ENCODE measurements around the gene SPDYE9.
"Not testable (repeated sequence)": the region's sequence is repeated elsewhere in the genome, so short reads cannot be mapped to it uniquely, and the experiment has no call there.

The SPDYE9 gene

GRCh38 chr7:73085938-73086337 is at the start of gene SPDYE9:
Gene SPDYE9, minus strand, starts transcription at chr7:73086038. Its CDS starts 1,800 bp downstream, at chr7:73084238.
- H3K9me3 ChIP-seq (ENCODE audit: control insufficient read depth in 1 of 2, low read length in 2 of 2); H3K4me1 ChIP-seq (ENCODE audit: control insufficient read depth in 1 of 2, insufficient read depth in 2 of 2, low read length in 2 of 2); H3K27me3 ChIP-seq (ENCODE audit: control insufficient read depth in 1 of 2, insufficient read depth in 2 of 2, low read length in 2 of 2); H3K9ac ChIP-seq (ENCODE audit: low read depth in 1 of 2, low read length in 2 of 2); H3K36me3 ChIP-seq (ENCODE audit: control insufficient read depth in 1 of 2, insufficient read depth in 2 of 2, low read length in 2 of 2); H3K27ac ChIP-seq (ENCODE audit: low read depth, low read length); H3K4me3 ChIP-seq (ENCODE audit: low read depth in 1 of 2, low read length in 2 of 2): not testable (repeated sequence)

DNA sequence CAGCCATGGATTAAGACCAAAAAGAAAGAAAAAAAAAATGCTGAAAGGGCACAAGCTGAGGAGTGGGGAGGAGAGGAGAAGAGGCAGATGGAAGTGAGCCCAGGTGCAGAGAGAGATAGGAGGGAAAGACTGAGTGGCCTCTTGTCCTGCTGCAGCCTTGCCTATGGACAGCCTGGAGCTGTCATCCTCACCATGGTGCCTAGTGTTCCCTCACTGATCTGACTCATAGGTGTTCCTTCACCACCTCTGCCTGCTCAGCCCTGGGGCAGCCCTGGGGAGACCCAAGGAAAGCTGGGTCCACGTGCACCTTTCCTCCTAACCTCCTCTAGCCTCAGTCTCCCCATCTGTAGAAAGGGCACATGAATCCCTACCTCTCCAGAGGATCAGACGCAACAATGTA is 49.0 kb upstream of the SPDYE9 start:
- not testable (repeated sequence) for H3K27me3 ChIP-seq (ENCODE audit: control insufficient read depth in 1 of 2, insufficient read depth in 2 of 2, low read length in 2 of 2); H3K9me3 ChIP-seq (ENCODE audit: control insufficient read depth in 1 of 2, low read length in 2 of 2); H3K4me3 ChIP-seq (ENCODE audit: low read depth in 1 of 2, low read length in 2 of 2); H3K36me3 ChIP-seq (ENCODE audit: control insufficient read depth in 1 of 2, insufficient read depth in 2 of 2, low read length in 2 of 2); H3K4me1 ChIP-seq (ENCODE audit: control insufficient read depth in 1 of 2, insufficient read depth in 2 of 2, low read length in 2 of 2); H3K9ac ChIP-seq (ENCODE audit: low read depth in 1 of 2, low read length in 2 of 2); H3K27ac ChIP-seq (ENCODE audit: low read depth, low read length)

DNA sequence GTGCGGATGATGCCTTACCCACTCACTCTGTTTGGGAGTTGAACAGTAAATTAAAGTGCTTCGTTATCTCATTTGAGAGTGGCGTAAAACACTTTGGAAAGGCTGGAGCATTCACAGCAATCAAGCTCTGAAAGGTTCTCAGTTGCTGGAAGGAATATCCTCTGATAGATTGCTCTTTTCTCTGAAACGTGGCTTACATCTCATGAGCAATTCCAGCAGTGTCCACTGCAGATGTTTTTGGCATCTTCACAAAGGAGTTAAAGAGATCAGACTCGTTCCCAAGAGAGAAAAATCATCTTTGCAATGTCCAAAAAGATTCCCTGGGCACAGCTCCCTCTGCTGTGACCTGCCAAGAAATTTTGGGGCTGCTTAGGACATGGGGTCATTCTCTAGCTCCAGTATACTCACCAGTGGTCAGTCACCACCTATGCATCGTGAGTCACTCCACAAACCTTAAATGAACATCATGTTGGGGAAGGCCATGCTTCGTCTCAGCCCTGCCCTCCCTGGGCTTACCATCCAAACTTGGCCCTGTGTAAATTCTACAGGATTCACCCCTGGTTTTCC is 46.9 kb upstream of the SPDYE9 start:
- H3K9me3 ChIP-seq (ENCODE audit: control insufficient read depth in 1 of 2, low read length in 2 of 2); H3K36me3 ChIP-seq (ENCODE audit: control insufficient read depth in 1 of 2, insufficient read depth in 2 of 2, low read length in 2 of 2); H3K4me3 ChIP-seq (ENCODE audit: low read depth in 1 of 2, low read length in 2 of 2); H3K27ac ChIP-seq (ENCODE audit: low read depth, low read length); H3K9ac ChIP-seq (ENCODE audit: low read depth in 1 of 2, low read length in 2 of 2); H3K4me1 ChIP-seq (ENCODE audit: control insufficient read depth in 1 of 2, insufficient read depth in 2 of 2, low read length in 2 of 2); H3K27me3 ChIP-seq (ENCODE audit: control insufficient read depth in 1 of 2, insufficient read depth in 2 of 2, low read length in 2 of 2): not testable (repeated sequence)

DNA sequence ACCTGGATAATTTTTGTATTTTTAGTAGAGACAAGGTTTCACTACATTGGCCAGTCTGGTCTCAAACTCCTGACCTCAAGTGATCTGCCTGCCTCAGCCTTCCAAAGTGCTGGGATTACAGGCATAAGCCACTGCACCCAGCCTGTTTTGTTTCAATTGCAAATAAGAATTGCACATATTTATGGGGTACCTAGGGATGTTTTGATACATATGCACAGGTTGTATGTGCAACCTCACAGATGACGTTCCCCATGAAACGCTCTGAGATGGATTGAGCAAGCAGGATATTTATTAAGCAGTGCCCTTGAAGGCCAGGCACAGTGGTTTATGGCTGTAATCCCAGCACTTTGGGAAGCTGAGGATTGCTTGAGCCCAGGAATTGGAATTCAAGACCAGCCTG is 44.8 kb upstream of the SPDYE9 start:
- not testable (repeated sequence) for H3K36me3 ChIP-seq (ENCODE audit: control insufficient read depth in 1 of 2, insufficient read depth in 2 of 2, low read length in 2 of 2); H3K27me3 ChIP-seq (ENCODE audit: control insufficient read depth in 1 of 2, insufficient read depth in 2 of 2, low read length in 2 of 2); H3K27ac ChIP-seq (ENCODE audit: low read depth, low read length); H3K4me1 ChIP-seq (ENCODE audit: control insufficient read depth in 1 of 2, insufficient read depth in 2 of 2, low read length in 2 of 2); H3K9ac ChIP-seq (ENCODE audit: low read depth in 1 of 2, low read length in 2 of 2); H3K9me3 ChIP-seq (ENCODE audit: control insufficient read depth in 1 of 2, low read length in 2 of 2); H3K4me3 ChIP-seq (ENCODE audit: low read depth in 1 of 2, low read length in 2 of 2)

GRCh38 chr7:73124126-73124525 is 38.3 kb upstream of the SPDYE9 start:
- not testable (repeated sequence) for H3K4me3 ChIP-seq (ENCODE audit: low read depth in 1 of 2, low read length in 2 of 2); H3K27ac ChIP-seq (ENCODE audit: low read depth, low read length); H3K27me3 ChIP-seq (ENCODE audit: control insufficient read depth in 1 of 2, insufficient read depth in 2 of 2, low read length in 2 of 2); H3K36me3 ChIP-seq (ENCODE audit: control insufficient read depth in 1 of 2, insufficient read depth in 2 of 2, low read length in 2 of 2); H3K9me3 ChIP-seq (ENCODE audit: control insufficient read depth in 1 of 2, low read length in 2 of 2); H3K4me1 ChIP-seq (ENCODE audit: control insufficient read depth in 1 of 2, insufficient read depth in 2 of 2, low read length in 2 of 2); H3K9ac ChIP-seq (ENCODE audit: low read depth in 1 of 2, low read length in 2 of 2)

DNA sequence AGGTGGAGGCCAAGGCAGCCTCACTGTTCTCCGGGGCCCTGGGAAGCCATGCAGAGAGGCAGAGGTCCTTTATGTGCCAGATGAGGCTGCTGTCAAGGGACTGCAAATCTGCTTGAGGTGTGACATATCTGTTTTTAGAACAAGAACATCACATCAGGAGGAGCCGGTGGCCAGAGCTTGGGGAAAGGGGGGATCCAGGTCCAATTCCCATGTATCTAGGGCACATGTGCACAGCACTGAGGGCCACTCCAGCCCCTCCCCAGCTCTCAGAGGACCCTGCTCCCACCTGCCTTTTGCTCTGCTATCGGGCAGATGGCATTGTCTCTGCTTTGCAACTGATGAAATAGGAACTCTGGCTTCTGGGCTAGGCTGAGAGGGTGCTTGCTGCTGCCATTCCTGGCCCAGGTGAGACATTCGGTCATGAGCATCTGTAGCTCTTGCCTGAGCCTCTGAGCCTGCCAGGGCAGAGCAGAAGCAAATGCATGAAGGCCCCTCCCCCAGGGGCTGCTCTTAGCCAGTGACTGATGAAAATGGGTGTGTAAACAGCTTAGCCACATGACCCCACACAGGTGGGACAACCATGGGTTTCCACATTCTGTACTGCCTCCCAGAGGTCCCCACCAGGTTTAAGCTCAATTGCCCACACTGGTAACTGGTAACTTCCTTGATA is 37.1 kb upstream of the SPDYE9 start:
- H3K9me3 ChIP-seq (ENCODE audit: control insufficient read depth in 1 of 2, low read length in 2 of 2); H3K27me3 ChIP-seq (ENCODE audit: control insufficient read depth in 1 of 2, insufficient read depth in 2 of 2, low read length in 2 of 2); H3K36me3 ChIP-seq (ENCODE audit: control insufficient read depth in 1 of 2, insufficient read depth in 2 of 2, low read length in 2 of 2); H3K9ac ChIP-seq (ENCODE audit: low read depth in 1 of 2, low read length in 2 of 2); H3K4me3 ChIP-seq (ENCODE audit: low read depth in 1 of 2, low read length in 2 of 2); H3K27ac ChIP-seq (ENCODE audit: low read depth, low read length); H3K4me1 ChIP-seq (ENCODE audit: control insufficient read depth in 1 of 2, insufficient read depth in 2 of 2, low read length in 2 of 2): not testable (repeated sequence)

- H3K4me1 ChIP-seq (ENCODE audit: control insufficient read depth in 1 of 2, insufficient read depth in 2 of 2, low read length in 2 of 2) = not testable (repeated sequence)
Observed at GRCh38 chr7:73118155-73118554, 32.3 kb upstream of the SPDYE9 start.

GRCh38 chr7:73057811-73058210 is 28.0 kb downstream of the SPDYE9 start, which contains the start of gene SPDYE11:
Gene SPDYE11, minus strand, starts transcription at chr7:73057911. Its CDS starts 1,800 bp downstream, at chr7:73056111.
- H3K9me3 ChIP-seq (ENCODE audit: control insufficient read depth in 1 of 2, low read length in 2 of 2); H3K27ac ChIP-seq (ENCODE audit: low read depth, low read length); H3K36me3 ChIP-seq (ENCODE audit: control insufficient read depth in 1 of 2, insufficient read depth in 2 of 2, low read length in 2 of 2); H3K4me3 ChIP-seq (ENCODE audit: low read depth in 1 of 2, low read length in 2 of 2); H3K4me1 ChIP-seq (ENCODE audit: control insufficient read depth in 1 of 2, insufficient read depth in 2 of 2, low read length in 2 of 2); H3K9ac ChIP-seq (ENCODE audit: low read depth in 1 of 2, low read length in 2 of 2); H3K27me3 ChIP-seq (ENCODE audit: control insufficient read depth in 1 of 2, insufficient read depth in 2 of 2, low read length in 2 of 2): not testable (repeated sequence)

More at GRCh38 chr7:73118155-73118554, 32.3 kb upstream of the SPDYE9 start:
- H3K9ac ChIP-seq (ENCODE audit: low read depth in 1 of 2, low read length in 2 of 2); H3K4me3 ChIP-seq (ENCODE audit: low read depth in 1 of 2, low read length in 2 of 2); H3K36me3 ChIP-seq (ENCODE audit: control insufficient read depth in 1 of 2, insufficient read depth in 2 of 2, low read length in 2 of 2); H3K27ac ChIP-seq (ENCODE audit: low read depth, low read length); H3K27me3 ChIP-seq (ENCODE audit: control insufficient read depth in 1 of 2, insufficient read depth in 2 of 2, low read length in 2 of 2); H3K9me3 ChIP-seq (ENCODE audit: control insufficient read depth in 1 of 2, low read length in 2 of 2): not testable (repeated sequence)

DNA sequence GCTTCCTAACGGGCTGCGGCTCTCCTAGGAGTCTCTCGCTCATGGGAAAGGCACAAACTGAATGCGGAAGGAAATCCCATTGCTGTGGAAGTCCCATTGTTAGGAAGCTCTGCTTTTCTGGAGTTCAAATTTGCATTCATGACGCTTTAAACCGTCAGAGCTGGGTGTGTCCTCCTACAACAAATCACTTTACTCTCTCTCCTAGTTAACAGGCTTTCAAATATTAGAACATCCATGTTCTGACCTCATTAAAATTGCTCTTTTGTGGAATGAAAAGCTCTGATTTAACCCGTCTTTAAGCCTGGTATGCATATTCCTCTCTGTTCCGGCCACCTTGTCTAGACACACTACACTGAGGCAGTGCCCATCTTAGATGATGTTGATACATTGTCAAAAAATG is 56.2 kb downstream of the SPDYE9 start, which contains the start of gene SPDYE8:
SPDYE8 (minus strand) TSS at position 101 of the 400 bp plus-strand sequence. CDS start 1,800 bp downstream, outside the sequence.
- H3K9me3 ChIP-seq (ENCODE audit: control insufficient read depth in 1 of 2, low read length in 2 of 2); H3K4me3 ChIP-seq (ENCODE audit: low read depth in 1 of 2, low read length in 2 of 2); H3K27ac ChIP-seq (ENCODE audit: low read depth, low read length); H3K27me3 ChIP-seq (ENCODE audit: control insufficient read depth in 1 of 2, insufficient read depth in 2 of 2, low read length in 2 of 2); H3K36me3 ChIP-seq (ENCODE audit: control insufficient read depth in 1 of 2, insufficient read depth in 2 of 2, low read length in 2 of 2); H3K9ac ChIP-seq (ENCODE audit: low read depth in 1 of 2, low read length in 2 of 2); H3K4me1 ChIP-seq (ENCODE audit: control insufficient read depth in 1 of 2, insufficient read depth in 2 of 2, low read length in 2 of 2): not testable (repeated sequence)
